Activated CD4-positive, alpha-beta T cell treated with anti-CD3 and anti-CD28 coated beads, Interleukin-2, Interleukin-4, amounts not matched to agents 100 ng/mL and 50 ng/mL, durations not matched to agents 16 hours and 8 hours (primary cell): Measurements from ENCODE around the gene STK26.
"Not testable (repeated sequence)": the region's sequence is repeated elsewhere in the genome, so short reads cannot be mapped to it uniquely, and the experiment has no call there.

Source experiments
- DNase-seq: peaks from one replicate; pipeline ENCODE4 v3.0.0-alpha.2; 2020; ENCODE audit warnings: low spot score

STK26 gene

DNA sequence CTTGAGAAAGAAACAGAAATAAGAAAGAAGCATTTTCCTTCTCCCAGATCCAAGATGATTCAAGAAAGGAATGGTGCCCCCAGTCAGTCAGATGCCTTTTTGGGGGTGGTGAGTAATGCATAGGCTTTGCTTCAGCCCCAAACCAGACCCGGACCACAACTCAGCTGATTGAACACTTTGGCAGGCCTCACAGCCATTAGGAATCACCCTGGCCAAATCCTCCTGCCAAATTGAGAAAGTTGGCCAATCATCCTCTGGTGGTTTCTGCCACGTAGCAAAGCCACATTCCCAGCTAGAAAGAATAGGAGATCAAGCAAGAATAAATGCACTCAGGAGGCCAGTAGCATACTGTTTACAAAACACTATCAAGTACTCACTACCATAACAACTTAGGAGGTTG, 71.1 kb downstream of the STK26 start:
- DNase-seq = no peak

DNA sequence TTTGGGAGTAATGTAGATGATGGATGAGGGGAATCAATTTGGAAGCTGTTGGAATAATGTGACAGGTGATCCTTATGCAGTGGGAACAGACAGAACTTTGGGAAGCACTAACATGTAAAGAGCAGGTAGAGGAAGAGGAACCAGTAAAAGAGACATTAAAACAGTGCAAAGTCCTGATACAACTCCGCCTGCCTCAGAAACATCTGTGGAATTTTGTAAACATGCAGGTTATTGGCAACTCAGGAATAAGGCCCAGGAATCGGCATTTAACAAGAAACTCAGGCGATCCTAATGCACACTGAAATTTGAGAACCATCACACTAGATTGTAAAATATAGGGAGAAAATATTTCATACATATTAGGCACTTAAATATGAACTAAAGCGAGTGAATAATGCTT, 75.6 kb downstream of the STK26 start:
- not testable (repeated sequence) for DNase-seq

GRCh38 chrX:132101206-132101605, 78.1 kb downstream of the STK26 start:
- DNase-seq = no peak

- DNase-seq = no peak
Observed at GRCh38 chrX:132101799-132102198, 78.7 kb downstream of the STK26 start.

GRCh38 chrX:132107291-132107690, 84.2 kb downstream of the STK26 start:
- DNase-seq = no peak

- DNase-seq = no peak
Observed at GRCh38 chrX:132114607-132115006, 91.5 kb downstream of the STK26 start.

DNA sequence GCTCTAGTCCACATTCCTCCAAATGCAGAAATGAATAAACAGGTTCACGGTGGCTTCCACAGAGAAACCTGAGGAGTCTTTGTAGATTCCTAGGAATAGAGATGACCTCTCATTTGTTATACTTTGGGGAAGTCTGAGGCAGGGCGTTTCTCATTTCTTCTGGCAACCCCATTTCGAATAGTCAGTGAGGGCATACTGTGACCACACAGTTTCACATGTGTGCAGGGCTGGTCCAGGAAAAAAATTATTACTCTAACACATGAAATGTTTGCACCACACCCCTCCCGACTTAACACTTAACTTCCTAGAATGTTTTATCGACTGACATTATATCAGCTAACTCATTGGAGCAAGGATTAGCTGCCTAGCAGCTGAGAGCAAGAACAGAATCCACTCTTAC, 92.7 kb downstream of the STK26 start:
- no peak for DNase-seq

DNA sequence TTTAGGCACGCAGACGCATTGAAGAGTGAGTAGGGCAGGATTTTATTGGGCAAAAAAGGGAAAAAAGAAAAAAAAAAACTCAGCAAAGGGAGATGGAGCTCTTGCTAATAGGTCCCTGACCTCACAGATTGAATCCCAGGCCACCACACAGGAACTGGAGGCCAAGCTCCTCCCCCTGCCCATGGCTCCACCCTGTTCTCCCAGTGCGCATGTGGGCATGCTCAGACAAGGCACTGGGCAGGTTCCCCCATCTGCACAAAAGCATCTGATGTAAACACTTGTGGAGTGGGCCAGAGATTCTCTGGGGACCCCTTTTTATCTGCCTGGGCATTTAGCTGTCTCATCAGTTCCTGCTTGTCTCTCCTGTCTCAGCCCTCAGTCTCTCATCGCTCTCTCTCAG, 95.3 kb downstream of the STK26 start:
- no peak for DNase-seq

GRCh38 chrX:132119283-132119682, 96.2 kb downstream of the STK26 start:
- no peak for DNase-seq

DNA sequence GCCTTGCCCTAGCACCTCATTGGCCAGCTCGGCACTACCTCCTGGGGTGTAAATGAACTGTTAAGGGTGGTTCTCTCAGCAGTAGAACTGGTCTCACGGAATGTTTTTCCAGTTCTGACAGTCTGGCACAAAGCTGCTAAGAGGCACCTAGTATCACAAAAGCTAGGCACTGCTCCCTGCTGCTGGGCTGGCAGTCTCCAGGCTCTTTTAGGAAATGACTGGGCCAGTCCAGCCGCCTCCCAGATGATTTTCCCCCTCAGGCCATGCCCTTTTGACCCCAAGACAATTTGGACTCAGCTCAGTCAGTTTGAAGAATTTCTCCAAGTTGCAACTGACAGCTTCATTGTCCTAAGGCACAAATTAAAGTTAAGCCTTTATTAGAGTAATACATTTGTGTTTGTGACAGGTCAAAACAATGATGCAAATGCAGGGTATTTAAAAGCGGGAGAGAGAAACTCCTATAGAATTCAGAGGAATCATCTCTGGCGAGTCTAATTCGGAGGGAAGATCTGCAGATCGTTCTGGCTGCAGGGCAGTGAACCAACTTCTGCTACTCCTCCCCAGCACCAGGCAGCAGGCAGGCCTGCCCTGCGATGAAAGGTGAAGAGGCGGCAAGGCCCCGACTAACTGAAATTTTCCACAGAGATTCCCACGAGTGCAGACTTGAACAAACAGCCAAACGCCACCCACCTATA, 96.9 kb downstream of the STK26 start:
- no peak for DNase-seq

GRCh38 chrX:132120913-132121312, 97.8 kb downstream of the STK26 start:
- no peak for DNase-seq
